ENCODE measurements around the gene PDE6D.

The PDE6D gene

DNA sequence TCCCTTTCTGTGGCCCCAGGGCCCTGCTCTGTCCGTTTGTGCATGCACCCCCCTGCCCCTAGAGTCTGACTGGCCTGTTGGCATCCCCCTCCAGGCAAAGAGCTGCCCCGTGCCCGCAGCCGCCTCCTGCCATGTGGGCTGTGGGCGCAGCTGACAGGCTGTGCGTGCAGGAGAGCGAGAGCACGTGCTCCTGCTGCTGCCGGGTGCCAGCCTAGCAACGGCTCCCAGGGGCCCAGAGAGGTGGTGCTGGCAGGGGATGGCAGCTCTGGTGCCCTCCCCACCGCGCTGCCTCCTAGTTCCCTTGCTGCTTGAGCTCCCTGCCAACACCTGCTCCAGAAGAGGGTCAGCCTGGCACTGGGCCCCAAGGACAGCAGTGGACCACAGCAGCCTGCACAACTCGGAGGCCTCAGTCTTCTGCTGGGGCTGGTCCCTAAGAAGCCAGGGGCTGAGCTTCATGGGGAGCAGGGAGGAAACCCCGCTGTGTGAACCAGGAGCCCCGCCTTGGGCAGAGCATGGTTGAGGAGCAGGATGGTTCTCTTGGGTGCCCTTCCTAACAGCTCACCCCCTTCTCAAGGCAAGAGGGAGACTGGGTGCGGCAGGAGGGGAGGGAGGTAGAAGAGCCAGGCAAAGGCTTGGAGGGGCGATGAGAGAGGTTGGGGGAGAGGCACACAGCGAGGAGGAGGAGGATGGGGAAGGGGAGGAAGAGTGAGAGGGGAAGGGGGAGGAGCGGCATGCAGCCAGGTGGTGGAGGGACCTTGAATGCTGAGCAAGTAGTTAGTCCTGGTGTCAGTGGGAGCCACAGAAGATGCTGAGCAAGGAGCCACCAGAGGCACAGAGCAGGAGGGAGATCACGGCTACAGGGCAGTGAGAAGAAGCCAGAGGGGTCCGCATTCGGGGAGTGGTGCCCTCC is 96.5 kb downstream of the PDE6D start:
- DNase-seq (ENCODE audit: low spot score) = no peak

DNA sequence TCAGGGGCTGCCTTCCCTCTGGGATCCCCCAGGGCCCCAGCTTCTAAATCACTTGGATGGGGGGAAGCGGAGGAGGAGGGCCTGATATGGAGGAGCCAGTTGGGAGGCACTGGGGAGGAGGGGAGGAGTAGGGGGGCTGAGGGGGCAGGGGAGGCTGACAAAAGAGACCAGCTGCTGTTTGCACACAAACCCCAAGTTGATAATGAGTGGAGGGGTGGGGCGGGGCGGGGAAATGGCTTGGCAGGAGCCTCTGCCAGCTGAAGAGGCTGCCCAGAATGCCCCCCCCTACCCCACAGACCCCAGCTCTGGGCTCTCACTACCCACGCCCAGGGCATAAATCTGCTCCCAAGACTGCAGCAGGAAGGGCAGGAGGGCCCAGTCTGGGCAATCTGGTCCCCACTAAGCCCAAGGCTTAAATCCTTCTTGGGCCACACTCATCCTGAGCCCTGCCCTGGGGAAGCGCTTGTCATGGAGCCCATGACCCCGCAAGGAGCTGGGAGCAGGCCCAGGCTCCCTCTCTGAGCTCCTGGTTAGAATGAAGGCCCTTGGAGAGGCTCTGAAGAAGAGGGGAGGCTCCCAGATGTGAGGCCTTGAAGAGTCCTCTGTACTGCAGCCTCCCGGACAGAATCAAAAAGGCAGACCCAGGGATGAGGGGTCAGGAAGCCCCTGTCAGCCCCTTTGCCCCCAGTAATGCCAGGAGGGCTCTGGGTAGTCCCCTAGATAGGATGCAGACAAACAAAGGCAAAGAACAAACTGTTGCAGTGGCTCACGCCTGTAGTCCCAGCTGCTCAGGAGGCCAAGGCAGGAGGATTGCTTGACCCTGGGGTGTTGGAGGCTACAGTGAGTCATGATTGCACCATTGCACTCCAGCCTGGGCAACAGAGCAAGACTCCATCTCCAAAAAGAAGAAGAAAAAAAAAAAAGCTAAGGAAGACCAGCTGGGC is 97.5 kb downstream of the PDE6D start:
- DNase-seq (ENCODE audit: low spot score) = no peak

DNA sequence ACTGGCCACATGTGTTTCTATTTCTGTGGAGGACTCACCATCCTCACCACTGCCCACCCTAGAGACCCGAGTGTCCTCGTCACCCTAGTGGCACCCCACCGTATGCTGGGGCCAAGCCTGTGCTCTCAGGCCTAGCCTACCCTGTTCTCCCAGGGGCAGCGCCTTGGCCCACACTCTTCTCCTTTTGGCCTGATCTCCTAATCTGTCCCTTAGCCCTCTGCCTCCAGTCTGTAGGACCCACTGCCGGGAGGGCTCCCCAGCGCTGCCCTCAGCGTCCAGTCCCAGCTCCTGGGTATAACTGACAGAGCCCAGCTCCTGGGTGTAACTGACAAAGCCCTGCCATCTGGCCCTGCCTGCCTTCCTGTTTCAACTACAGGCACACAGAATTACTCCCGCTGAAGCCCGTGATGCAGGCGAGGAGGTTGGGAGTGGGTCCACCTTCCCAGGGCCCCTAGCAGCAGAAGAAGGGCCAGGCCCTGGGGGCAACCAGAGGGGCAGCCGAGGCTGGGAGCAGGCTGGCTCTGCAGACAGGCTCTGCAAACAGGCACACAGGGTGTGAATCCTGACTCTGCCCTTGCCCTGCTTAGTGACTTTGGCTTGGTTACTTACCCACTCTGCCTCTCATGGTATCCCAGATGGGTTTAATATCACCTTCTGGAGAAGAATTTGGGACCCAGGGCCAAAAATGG is 98.3 kb downstream of the PDE6D start:
- DNase-seq (ENCODE audit: low spot score) = no peak

Small RNA genes within 50 kb of the gene (small RNA-seq; reads per million reads assigned to genes)
- gene AC073476.4 = 0 reads per million in 2 experiments
- 0 reads per million in 2 experiments for gene RF00015
